GM23248 (cell line): Measurements from ENCODE around the gene TNMD.

ENCODE experiments used
- EZH2 ChIP-seq: fragments of 200-600 bp; sonication (generic); IDR thresholded peaks from 2 replicates; pipeline ENCODE4 v1.6.1; 2018; ENCODE audit warnings: antibody characterized with exemption, mild to moderate bottlenecking; ENCODE audit not compliant: insufficient read depth, poor library complexity, severe bottlenecking
- EZH2phosphoT487 ChIP-seq: fragments of 200-600 bp; sonication (generic); IDR thresholded peaks from 2 replicates; pipeline ENCODE4 v1.6.1; 2018; ENCODE audit warnings: antibody characterized with exemption, moderate library complexity, mild to moderate bottlenecking, low read depth; ENCODE audit not compliant: insufficient read depth

DNA sequence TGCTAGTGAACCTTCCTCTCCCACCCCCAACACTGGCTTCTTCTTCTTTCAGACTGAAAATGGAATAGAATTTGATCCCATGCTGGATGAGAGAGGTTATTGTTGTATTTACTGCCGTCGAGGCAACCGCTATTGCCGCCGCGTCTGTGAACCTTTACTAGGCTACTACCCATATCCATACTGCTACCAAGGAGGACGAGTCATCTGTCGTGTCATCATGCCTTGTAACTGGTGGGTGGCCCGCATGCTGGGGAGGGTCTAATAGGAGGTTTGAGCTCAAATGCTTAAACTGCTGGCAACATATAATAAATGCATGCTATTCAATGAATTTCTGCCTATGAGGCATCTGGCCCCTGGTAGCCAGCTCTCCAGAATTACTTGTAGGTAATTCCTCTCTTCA lies 14.7 kb downstream of the TNMD start:
- TF ChIP-seq EZH2 (no peak), EZH2phosphoT487 (no peak)
